Naive thymus-derived CD4-positive, alpha-beta T cell (primary cell): ENCODE measurements around the gene SENP7. TPM values are rescaled to one million over a fixed set of nuclear protein-coding genes. Genes with fewer than 3 reads are reported as not detected.
A peak's percentile ranks its signal among the peaks of the same experiment; 100 is the strongest.

Source experiments
- ATAC-seq: fragments of 150-1000 bp; cut with Tn5 transposase; 2 replicates; pipeline ENCODE4 v1.10.0; 2021; ENCODE audit warnings: mild to moderate bottlenecking, moderate library complexity
- CTCF ChIA-PET: fragments of 350-600 bp; sonication (Branson Sonifier 250); formaldehyde crosslinking; loops from one replicate; lab custom pipeline; 2021; ENCODE audit warnings: antibody characterized with exemption; lab: Charles Lee
- POLR2A ChIA-PET: fragments of 350-600 bp; sonication (Branson Sonifier 250); formaldehyde crosslinking; loops from one replicate; lab custom pipeline; 2021; ENCODE audit warnings: antibody characterized with exemption, inconsistent platforms; lab: Charles Lee
- DNase-seq, 9 donors: peaks; one replicate each; pipeline versions ENCODE4 v3.0.0 to v3.0.0-alpha.2; 2020 to 2022; ENCODE audit warnings: mixed read lengths in 1 of 9
- H3K27ac ChIP-seq: one replicate; pipeline ENCODE4 v1.7.0; 2013; ENCODE audit warnings: mild to moderate bottlenecking, low read depth, low read length, moderate library complexity
- H3K27me3 ChIP-seq, 2 donors: one replicate each; pipeline ENCODE4 v1.7.0; 2013; ENCODE audit warnings: low read length in 2 of 2, mild to moderate bottlenecking in 2 of 2, moderate library complexity in 2 of 2; ENCODE audit not compliant: control insufficient read depth in 2 of 2, insufficient read depth in 2 of 2
- H3K36me3 ChIP-seq, 3 experiments: 1 replicate in 2 of 3; 2 replicates in 1 of 3; pipeline ENCODE4 v1.7.0; 2013; ENCODE audit warnings: low read length in 3 of 3, mild to moderate bottlenecking in 3 of 3, moderate library complexity in 1 of 3; ENCODE audit not compliant: insufficient read depth in 3 of 3, control insufficient read depth in 2 of 3
- H3K4me1 ChIP-seq, 2 donors: one replicate each; pipeline ENCODE4 v1.7.0; 2013; ENCODE audit warnings: low read length in 2 of 2, mild to moderate bottlenecking in 2 of 2, moderate library complexity in 1 of 2; ENCODE audit not compliant: control insufficient read depth in 2 of 2, insufficient read depth in 2 of 2
- H3K4me3 ChIP-seq: 2 replicates; pipeline ENCODE4 v1.7.0; 2013; ENCODE audit warnings: mild to moderate bottlenecking, low read length
- H3K9me3 ChIP-seq, 3 experiments: 1 replicate in 2 of 3; 2 replicates in 1 of 3; pipeline ENCODE4 v1.7.0; 2013; ENCODE audit warnings: low read length in 3 of 3; ENCODE audit not compliant: control insufficient read depth in 2 of 3
- H3K27ac Mint-ChIP-seq, 9 donors: one replicate each; pipeline ENCODE4 v1.8.0; 2020 to 2022; ENCODE audit warnings: mixed read lengths in 9 of 9, mild to moderate bottlenecking in 8 of 9, moderate library complexity in 5 of 9, inconsistent platforms in 2 of 9
- H3K27me3 Mint-ChIP-seq, 5 donors: one replicate each; pipeline ENCODE4 v1.8.0; 2021 to 2022; ENCODE audit warnings: mixed read lengths in 5 of 5, mild to moderate bottlenecking in 1 of 5
- H3K36me3 Mint-ChIP-seq, 5 donors: one replicate each; pipeline ENCODE4 v1.8.0; 2020 to 2022; ENCODE audit warnings: mixed read lengths in 5 of 5, mild to moderate bottlenecking in 3 of 5, inconsistent platforms in 1 of 5
- H3K4me1 Mint-ChIP-seq, 7 donors: one replicate each; pipeline ENCODE4 v1.8.0; 2020 to 2022; ENCODE audit warnings: mixed read lengths in 7 of 7, mild to moderate bottlenecking in 3 of 7, inconsistent platforms in 1 of 7
- H3K4me3 Mint-ChIP-seq, 10 donors: one replicate each; pipeline ENCODE4 v1.8.0; 2020 to 2022; ENCODE audit warnings: mild to moderate bottlenecking in 10 of 10, mixed read lengths in 10 of 10, moderate library complexity in 6 of 10, inconsistent platforms in 2 of 10
- H3K9me3 Mint-ChIP-seq, 11 donors: one replicate each; pipeline ENCODE4 v1.8.0; 2020 to 2022; ENCODE audit warnings: mixed read lengths in 11 of 11, mild to moderate bottlenecking in 4 of 11, inconsistent platforms in 1 of 11, moderate library complexity in 1 of 11
- intact Hi-C, 2 donors: fragments of 100-400 bp; cut with micrococcal nuclease; formaldehyde crosslinking; loops; one replicate each; pipeline ENCODE4 v1.15.1; 2023
- polyA plus RNA-seq, 2 donors: library from polyadenylated mRNA; unstranded; fragments of 300-500 nt; fragmentation: Illumina TruSeq; gene quantifications; one replicate each; pipeline ENCODE4 v1.2.3, GENCODE V29; 2021
- total RNA-seq, 6 experiments: library from RNA in 5 of 6; stranded (reverse) in 5 of 6; gene quantifications; 1 replicate in 5 of 6; 2 replicates in 1 of 6; pipeline ENCODE4 v1.2.3 and lab custom pipeline; 2021 to 2026

Gene SENP7
- total and polyA plus RNA-seq, 7 experiments from 2014 or later = 14.0 to 79.0 (median 48.5) TPM

- POLR2A ChIA-PET = interaction anchor here (1.4 to 2.0 kb wide), 6 partner anchors 9 to 39 kb away, joined by 5 to 9 read pairs (median 6); partner anchors contain the start of genes PCNP and SENP7
- Histone ChIP-seq H3K4me3 (no peak overlapping the region), H3K27me3 (no peaks in the 10 kb centered on the region), H3K4me1 (peaks cover 6 to 20% of the 10 kb centered on the region in 2 donors), H3K36me3 (no peaks in the 10 kb centered on the region), H3K27ac (no peak overlapping the region), H3K9me3 (no peaks in the 10 kb centered on the region)
- Mint-ChIP-seq H3K27me3 (peaks cover 0 to 8% (median 0%) of the 10 kb centered on the region in 5 donors), H3K36me3 (peaks cover 0 to 11% (median 3%) of the 10 kb centered on the region in 5 donors), H3K4me3 (no peak overlapping the region), H3K4me1 (peaks cover 17 to 44% (median 28%) of the 10 kb centered on the region in 7 donors), H3K9me3 (peaks cover 0 to 13% (median 5%) of the 10 kb centered on the region in 11 donors), H3K27ac (peak overlapping the region in 2 of 9 donors; percentile 12 to 68)
- intact Hi-C loops = no loop called here
- ATAC-seq (no peak), DNase-seq (no peak)
- CTCF ChIA-PET = interaction anchor here (1.4 to 2.0 kb wide), 2 partner anchors 9 to 14 kb away, joined by 4 to 9 read pairs; no protein-coding TSS in a partner anchor
These were observed 22.2 kb upstream of the SENP7 start for GRCh38 chr3:101535221-101535620.

GRCh38 chr3:101533603-101533968, 20.6 kb upstream of the SENP7 start:
- H3K27ac Mint-ChIP-seq = peak overlapping the region in 2 of 9 donors; percentile 41 to 94
- Histone ChIP-seq H3K4me3 (no peak overlapping the region), H3K9me3 (no peaks in the 10 kb centered on the region), H3K27me3 (no peaks in the 10 kb centered on the region), H3K36me3 (no peaks in the 10 kb centered on the region), H3K27ac (no peak overlapping the region), H3K4me1 (peaks cover 6 to 32% of the 10 kb centered on the region in 2 donors)
- no peak overlapping the region for H3K4me3 Mint-ChIP-seq
- DNase-seq = no peak
- H3K36me3 Mint-ChIP-seq = peaks cover 0 to 15% (median 3%) of the 10 kb centered on the region in 5 donors
- ATAC-seq = no peak
- intact Hi-C loops = no loop called here
- ChIA-PET CTCF (interaction anchor here (1.5 to 2.0 kb wide), 2 partner anchors 11 to 22 kb away, joined by 5 to 9 read pairs; no protein-coding TSS in a partner anchor), POLR2A (interaction anchor here (0.6 to 1.4 kb wide), 4 partner anchors 8 to 17 kb away, joined by 3 to 5 read pairs (median 4); no protein-coding TSS in a partner anchor)
- H3K4me1 Mint-ChIP-seq = peaks cover 22 to 56% (median 39%) of the 10 kb centered on the region in 7 donors
- H3K27me3 Mint-ChIP-seq = peaks cover 0 to 2% (median 0%) of the 10 kb centered on the region in 5 donors
- H3K9me3 Mint-ChIP-seq = peaks cover 0 to 13% (median 5%) of the 10 kb centered on the region in 11 donors

GRCh38 chr3:101532783-101533602, 20.0 kb upstream of the SENP7 start:
- ChIA-PET POLR2A (interaction anchor here (0.6 to 1.0 kb wide), 4 partner anchors 9 to 17 kb away, joined by 3 to 5 read pairs (median 4); no protein-coding TSS in a partner anchor), CTCF (interaction anchor here (1.5 kb wide), 1 partner anchor 22 kb away, joined by 5 read pairs; no protein-coding TSS in a partner anchor)

GRCh38 chr3:101531473-101532086, 18.6 kb upstream of the SENP7 start:
- POLR2A ChIA-PET = interaction anchor here (2.6 to 2.9 kb wide), 2 partner anchors 10 to 13 kb away, joined by 27 to 36 read pairs; no protein-coding TSS in a partner anchor
- H3K36me3 Mint-ChIP-seq = peaks cover 0 to 16% (median 3%) of the 10 kb centered on the region in 5 donors
- intact Hi-C loops = no loop called here
- peak; percentile 52 for ATAC-seq
- CTCF ChIA-PET = interaction anchor here (0.9 kb wide), 1 partner anchor 11 kb away, joined by 3 read pairs; no protein-coding TSS in a partner anchor
- H3K4me1 Mint-ChIP-seq = peaks cover 22 to 57% (median 46%) of the 10 kb centered on the region in 7 donors
- H3K4me3 Mint-ChIP-seq = peak overlapping the region; percentile 29 to 70 (median 59)
- Histone ChIP-seq H3K4me1 (peaks cover 6 to 32% of the 10 kb centered on the region in 2 donors), H3K27ac (peak overlapping the region; percentile 57), H3K9me3 (no peaks in the 10 kb centered on the region), H3K4me3 (no peak overlapping the region), H3K36me3 (no peaks in the 10 kb centered on the region), H3K27me3 (no peaks in the 10 kb centered on the region)
- peaks cover 0 to 17% (median 5%) of the 10 kb centered on the region in 11 donors for H3K9me3 Mint-ChIP-seq
- H3K27me3 Mint-ChIP-seq = no peaks in the 10 kb centered on the region
- peak in 2 of 9 donors; percentile 18 to 31 for DNase-seq
- peak overlapping the region; percentile 8 to 95 (median 93) for H3K27ac Mint-ChIP-seq

More at GRCh38 chr3:101532783-101533602, 20.0 kb upstream of the SENP7 start:
- H3K27ac Mint-ChIP-seq = peak overlapping the region in 4 of 9 donors; percentile 2 to 94 (median 88)
- ATAC-seq (no peak), DNase-seq (no peak)
- peak overlapping the region in 1 of 10 donors; percentile 3 for H3K4me3 Mint-ChIP-seq
- no peaks in the 10 kb centered on the region for H3K27me3 Mint-ChIP-seq
- peaks cover 0 to 13% (median 4%) of the 10 kb centered on the region in 11 donors for H3K9me3 Mint-ChIP-seq
- Histone ChIP-seq H3K9me3 (no peaks in the 10 kb centered on the region), H3K27ac (no peak overlapping the region), H3K36me3 (no peaks in the 10 kb centered on the region), H3K4me1 (peaks cover 6 to 32% of the 10 kb centered on the region in 2 donors), H3K4me3 (no peak overlapping the region), H3K27me3 (no peaks in the 10 kb centered on the region)
- intact Hi-C loops = no loop called here
- H3K4me1 Mint-ChIP-seq = peaks cover 22 to 54% (median 39%) of the 10 kb centered on the region in 7 donors
- H3K36me3 Mint-ChIP-seq = peaks cover 0 to 15% (median 3%) of the 10 kb centered on the region in 5 donors

GRCh38 chr3:101530686-101531047, 17.7 kb upstream of the SENP7 start:
- Histone ChIP-seq H3K9me3 (no peaks in the 10 kb centered on the region), H3K4me3 (no peak overlapping the region), H3K27ac (peak overlapping the region; percentile 57), H3K27me3 (no peaks in the 10 kb centered on the region), H3K4me1 (peaks cover 6 to 32% of the 10 kb centered on the region in 2 donors), H3K36me3 (no peaks in the 10 kb centered on the region)
- DNase-seq = peak in 3 of 9 donors; percentile 24 to 46 (median 45)
- POLR2A ChIA-PET = interaction anchor here (0.8 to 2.9 kb wide), 9 partner anchors 9 to 157 kb away, joined by 3 to 36 read pairs (median 8); partner anchors contain the start of genes PCNP and SENP7
- no peaks in the 10 kb centered on the region for H3K27me3 Mint-ChIP-seq
- H3K9me3 Mint-ChIP-seq = peaks cover 0 to 17% (median 5%) of the 10 kb centered on the region in 11 donors
- peaks cover 22 to 58% (median 46%) of the 10 kb centered on the region in 7 donors for H3K4me1 Mint-ChIP-seq
- CTCF ChIA-PET = interaction anchor here (1.5 kb wide), 1 partner anchor 11 kb away, joined by 10 read pairs; no protein-coding TSS in a partner anchor
- peaks cover 0 to 15% (median 3%) of the 10 kb centered on the region in 5 donors for H3K36me3 Mint-ChIP-seq
- ATAC-seq = peak; percentile 61
- H3K4me3 Mint-ChIP-seq = peak overlapping the region; percentile 29 to 70 (median 54)
- H3K27ac Mint-ChIP-seq = peak overlapping the region; percentile 69 to 95 (median 93)
- intact Hi-C loops = loop anchor here in 1 of 2 donors (1.0 kb wide), 1 partner anchor 9 kb away; no protein-coding TSS in a partner anchor
